Measurements from ENCODE around the gene CACNA1G.
A peak's percentile ranks its signal among the peaks of the same experiment; 100 is the strongest.

CACNA1G gene

DNA sequence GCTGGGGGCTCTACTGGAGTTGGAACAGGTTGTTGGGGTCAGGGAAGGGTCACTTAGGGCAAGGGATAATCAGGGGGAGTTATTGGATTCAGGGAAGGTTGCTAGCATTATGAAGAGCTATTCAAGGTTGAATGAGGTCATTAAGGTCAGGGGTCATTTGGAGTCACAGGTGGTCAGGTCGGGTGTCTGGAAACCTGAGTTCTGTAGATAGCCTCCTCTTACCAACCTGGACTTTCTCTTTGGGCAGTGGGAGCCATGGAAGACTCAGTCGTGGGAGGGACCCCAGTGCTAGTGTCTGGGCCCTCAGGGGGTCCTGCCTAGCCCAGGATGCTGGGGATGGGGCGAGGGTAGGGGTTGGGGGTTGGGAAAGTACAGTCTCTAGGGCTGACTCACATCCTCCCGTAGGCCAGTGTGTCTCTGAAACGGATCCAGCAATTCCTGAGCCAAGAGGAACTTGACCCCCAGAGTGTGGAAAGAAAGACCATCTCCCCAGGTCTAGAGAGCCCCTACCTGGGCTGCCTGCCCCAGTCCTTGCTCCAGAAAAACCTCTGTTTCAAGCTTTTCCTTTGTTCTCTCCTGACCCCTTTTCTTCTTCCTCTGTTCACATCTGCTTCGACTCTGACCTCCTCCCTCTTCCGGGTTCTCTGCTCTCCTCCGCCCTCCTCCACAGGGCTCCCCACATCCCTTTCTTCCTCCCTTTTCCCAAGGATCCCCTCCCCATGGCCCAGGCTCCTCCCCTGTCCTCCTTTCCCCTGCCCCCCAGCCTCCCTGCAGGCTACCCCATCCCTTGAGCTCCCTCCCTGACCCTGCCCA is 107.7 kb downstream of the CACNA1G start:
- DNase-seq (ENCODE audit: low read depth) = peak; percentile 52
- TF ChIP-seq, protein P1, sequence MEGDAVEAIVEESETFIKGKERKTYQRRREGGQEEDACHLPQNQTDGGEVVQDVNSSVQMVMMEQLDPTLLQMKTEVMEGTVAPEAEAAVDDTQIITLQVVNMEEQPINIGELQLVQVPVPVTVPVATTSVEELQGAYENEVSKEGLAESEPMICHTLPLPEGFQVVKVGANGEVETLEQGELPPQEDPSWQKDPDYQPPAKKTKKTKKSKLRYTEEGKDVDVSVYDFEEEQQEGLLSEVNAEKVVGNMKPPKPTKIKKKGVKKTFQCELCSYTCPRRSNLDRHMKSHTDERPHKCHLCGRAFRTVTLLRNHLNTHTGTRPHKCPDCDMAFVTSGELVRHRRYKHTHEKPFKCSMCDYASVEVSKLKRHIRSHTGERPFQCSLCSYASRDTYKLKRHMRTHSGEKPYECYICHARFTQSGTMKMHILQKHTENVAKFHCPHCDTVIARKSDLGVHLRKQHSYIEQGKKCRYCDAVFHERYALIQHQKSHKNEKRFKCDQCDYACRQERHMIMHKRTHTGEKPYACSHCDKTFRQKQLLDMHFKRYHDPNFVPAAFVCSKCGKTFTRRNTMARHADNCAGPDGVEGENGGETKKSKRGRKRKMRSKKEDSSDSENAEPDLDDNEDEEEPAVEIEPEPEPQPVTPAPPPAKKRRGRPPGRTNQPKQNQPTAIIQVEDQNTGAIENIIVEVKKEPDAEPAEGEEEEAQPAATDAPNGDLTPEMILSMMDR (conservative IDR thresholded peaks at IDR 0.05; ENCODE audit: low read length) = no peak
- no peak overlapping the region for H3K4me3 ChIP-seq (ENCODE audit: low read length)

DNA sequence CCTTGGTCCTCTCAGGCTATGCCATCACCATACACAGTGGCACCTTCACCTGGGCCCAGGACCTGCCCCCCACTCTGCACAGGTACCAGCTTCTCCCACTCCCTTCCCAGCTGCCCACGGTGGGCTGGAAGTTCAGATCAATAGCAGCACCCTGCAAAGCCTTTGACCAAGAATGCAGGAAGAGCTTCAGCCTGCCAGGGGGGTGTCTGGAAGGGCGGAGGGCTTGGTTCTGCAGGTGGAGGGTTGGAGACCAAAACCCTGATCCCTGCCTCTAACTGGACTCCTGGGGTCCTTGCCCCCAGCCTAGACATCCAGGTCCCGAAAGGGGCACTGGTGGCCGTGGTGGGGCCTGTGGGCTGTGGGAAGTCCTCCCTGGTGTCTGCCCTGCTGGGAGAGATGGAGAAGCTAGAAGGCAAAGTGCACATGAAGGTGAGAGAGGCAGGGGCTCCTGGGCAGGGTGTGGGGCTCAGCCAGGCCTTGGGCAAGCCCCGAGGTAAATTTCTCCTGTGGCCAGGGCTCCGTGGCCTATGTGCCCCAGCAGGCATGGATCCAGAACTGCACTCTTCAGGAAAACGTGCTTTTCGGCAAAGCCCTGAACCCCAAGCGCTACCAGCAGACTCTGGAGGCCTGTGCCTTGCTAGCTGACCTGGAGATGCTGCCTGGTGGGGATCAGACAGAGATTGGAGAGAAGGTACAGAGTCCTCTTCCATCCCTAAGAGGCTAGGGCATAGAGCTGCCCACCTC is 108.5 kb downstream of the CACNA1G start:
- no peak overlapping the region for H3K4me3 ChIP-seq (ENCODE audit: low read length)
- DNase-seq (ENCODE audit: low read depth) = no peak
- TF ChIP-seq, protein P1 (conservative IDR thresholded peaks at IDR 0.05; ENCODE audit: low read length) = no peak

DNA sequence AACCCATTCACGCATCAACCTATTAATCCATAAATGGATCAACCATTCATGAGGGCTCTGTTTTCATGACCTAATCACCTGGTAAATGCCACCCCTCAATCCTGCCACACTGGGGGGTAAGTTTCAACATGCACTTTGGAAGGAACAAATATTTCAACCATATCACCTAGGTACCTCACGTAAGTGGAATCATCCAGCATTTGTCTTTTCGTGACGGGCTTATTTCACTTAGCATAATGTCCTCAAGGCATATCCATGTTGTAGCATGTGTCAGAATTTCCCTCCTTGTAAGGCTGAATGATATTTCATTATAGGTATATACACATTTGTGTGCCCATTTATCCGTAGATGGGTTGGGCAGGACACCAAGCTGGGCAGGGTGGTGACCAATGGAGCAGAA is 111.6 kb downstream of the CACNA1G start:
- H3K4me3 ChIP-seq (ENCODE audit: low read length) = no peak overlapping the region
- DNase-seq (ENCODE audit: low read depth) = no peak
- TF ChIP-seq, protein P1 (conservative IDR thresholded peaks at IDR 0.05; ENCODE audit: low read length) = no peak

DNA sequence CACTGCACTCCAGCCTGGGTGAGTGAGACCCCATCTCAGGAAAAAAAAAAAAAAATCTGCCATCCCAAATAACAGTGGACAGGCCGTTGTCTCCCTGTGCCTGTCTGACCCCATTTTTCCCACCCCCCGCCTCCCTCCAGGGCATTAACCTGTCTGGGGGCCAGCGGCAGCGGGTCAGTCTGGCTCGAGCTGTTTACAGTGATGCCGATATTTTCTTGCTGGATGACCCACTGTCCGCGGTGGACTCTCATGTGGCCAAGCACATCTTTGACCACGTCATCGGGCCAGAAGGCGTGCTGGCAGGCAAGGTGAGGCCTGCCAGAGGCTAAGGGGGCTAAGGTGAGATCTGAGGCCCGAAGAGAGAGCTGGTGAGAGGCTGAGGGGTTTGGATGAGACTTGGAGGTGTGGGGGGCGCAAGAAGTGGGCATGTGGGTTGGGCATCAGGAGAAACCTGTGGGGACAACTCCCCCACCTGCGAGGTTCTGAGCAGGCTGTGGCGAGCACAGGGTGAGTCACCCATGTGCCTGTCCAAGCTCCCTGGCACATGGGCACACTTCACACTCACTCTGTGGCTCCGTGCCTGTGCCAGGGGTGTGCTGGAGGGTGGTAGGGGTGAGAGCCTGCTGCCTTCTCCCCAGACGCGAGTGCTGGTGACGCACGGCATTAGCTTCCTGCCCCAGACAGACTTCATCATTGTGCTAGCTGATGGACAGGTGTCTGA is 112.5 kb downstream of the CACNA1G start:
- H3K4me3 ChIP-seq (ENCODE audit: low read length) = no peak overlapping the region
- TF ChIP-seq, protein P1 (conservative IDR thresholded peaks at IDR 0.05; ENCODE audit: low read length) = no peak
- DNase-seq (ENCODE audit: low read depth) = no peak

DNA sequence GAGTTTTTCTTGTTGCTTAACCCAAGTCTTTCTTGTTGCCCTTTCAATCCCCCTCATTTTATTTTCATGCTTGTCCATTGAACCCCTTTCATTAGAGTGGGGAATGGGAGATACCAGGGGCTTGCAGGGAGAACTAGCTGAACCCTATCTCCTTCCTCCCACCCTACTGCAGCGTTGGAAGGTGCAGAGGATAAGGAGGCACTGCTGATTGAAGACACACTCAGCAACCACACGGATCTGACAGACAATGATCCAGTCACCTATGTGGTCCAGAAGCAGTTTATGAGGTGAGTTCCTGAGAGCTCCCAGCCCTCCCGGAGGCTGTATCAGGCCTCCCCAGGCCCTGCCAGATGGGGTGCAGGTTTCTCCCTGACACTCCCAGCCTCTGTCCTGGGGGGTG is 114.7 kb downstream of the CACNA1G start:
- TF ChIP-seq, protein P1 (conservative IDR thresholded peaks at IDR 0.05; ENCODE audit: low read length) = no peak
- no peak overlapping the region for H3K4me3 ChIP-seq (ENCODE audit: low read length)
- DNase-seq (ENCODE audit: low read depth) = no peak

DNA sequence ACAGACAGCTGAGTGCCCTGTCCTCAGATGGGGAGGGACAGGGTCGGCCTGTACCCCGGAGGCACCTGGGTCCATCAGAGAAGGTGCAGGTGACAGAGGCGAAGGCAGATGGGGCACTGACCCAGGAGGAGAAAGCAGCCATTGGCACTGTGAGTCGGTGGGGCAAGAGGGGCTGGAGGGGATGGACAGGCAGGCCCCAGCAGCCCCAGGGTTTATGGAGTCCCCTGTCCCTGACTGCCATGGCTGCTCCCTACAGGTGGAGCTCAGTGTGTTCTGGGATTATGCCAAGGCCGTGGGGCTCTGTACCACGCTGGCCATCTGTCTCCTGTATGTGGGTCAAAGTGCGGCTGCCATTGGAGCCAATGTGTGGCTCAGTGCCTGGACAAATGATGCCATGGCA is 115.1 kb downstream of the CACNA1G start:
- no peak overlapping the region for H3K4me3 ChIP-seq (ENCODE audit: low read length)
- TF ChIP-seq, protein P1 (conservative IDR thresholded peaks at IDR 0.05; ENCODE audit: low read length) = no peak
- DNase-seq (ENCODE audit: low read depth) = no peak
